PFSK-1 (cell line): ENCODE data around the gene INTS12.

Experiments used
- POLR2AphosphoS5 ChIP-seq: IDR thresholded peaks from 2 replicates; pipeline ENCODE4 v1.6.1; 2012; ENCODE audit warnings: low read depth, mild to moderate bottlenecking, control low read depth, low read length, moderate library complexity
- TAF1 ChIP-seq: IDR thresholded peaks from 2 replicates; pipeline ENCODE4 v1.6.1; 2012; ENCODE audit warnings: low read length, control low read depth, borderline replicate concordance; ENCODE audit not compliant: insufficient read depth
- TF ChIP-seq, protein P1 (sequence below), 2 experiments: IDR thresholded peaks; 2 replicates each; pipeline versions ENCODE4 v1.6.1 to v1.8.0; 2011 to 2012; ENCODE audit warnings: low read depth in 2 of 2, low read length in 2 of 2, control low read depth in 1 of 2, inconsistent platforms in 1 of 2, mild to moderate bottlenecking in 1 of 2, moderate library complexity in 1 of 2; ENCODE audit not compliant: insufficient read depth in 1 of 2

DNA sequence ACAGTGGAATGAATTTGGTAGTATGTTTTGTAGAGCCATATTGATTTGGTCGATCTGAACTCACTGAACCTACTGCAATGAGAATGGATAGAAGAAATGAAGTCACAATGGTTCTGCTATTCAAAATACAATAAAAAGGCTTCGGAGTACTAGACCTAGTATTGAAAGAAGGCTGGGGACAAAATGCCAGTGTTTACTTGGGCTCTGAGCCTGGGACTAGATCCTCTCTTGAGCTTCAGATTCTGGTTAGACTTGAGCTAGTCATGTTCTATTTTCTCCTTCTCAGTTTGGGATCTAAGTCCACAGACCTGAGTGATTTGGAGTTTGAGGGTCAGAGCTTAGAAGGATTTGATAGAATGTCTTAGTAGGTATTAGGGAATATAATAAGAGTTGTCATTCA, 9.9 kb downstream of the INTS12 start:
- TF ChIP-seq POLR2AphosphoS5 (no peak), TAF1 (no peak)
- TF ChIP-seq, protein P1, sequence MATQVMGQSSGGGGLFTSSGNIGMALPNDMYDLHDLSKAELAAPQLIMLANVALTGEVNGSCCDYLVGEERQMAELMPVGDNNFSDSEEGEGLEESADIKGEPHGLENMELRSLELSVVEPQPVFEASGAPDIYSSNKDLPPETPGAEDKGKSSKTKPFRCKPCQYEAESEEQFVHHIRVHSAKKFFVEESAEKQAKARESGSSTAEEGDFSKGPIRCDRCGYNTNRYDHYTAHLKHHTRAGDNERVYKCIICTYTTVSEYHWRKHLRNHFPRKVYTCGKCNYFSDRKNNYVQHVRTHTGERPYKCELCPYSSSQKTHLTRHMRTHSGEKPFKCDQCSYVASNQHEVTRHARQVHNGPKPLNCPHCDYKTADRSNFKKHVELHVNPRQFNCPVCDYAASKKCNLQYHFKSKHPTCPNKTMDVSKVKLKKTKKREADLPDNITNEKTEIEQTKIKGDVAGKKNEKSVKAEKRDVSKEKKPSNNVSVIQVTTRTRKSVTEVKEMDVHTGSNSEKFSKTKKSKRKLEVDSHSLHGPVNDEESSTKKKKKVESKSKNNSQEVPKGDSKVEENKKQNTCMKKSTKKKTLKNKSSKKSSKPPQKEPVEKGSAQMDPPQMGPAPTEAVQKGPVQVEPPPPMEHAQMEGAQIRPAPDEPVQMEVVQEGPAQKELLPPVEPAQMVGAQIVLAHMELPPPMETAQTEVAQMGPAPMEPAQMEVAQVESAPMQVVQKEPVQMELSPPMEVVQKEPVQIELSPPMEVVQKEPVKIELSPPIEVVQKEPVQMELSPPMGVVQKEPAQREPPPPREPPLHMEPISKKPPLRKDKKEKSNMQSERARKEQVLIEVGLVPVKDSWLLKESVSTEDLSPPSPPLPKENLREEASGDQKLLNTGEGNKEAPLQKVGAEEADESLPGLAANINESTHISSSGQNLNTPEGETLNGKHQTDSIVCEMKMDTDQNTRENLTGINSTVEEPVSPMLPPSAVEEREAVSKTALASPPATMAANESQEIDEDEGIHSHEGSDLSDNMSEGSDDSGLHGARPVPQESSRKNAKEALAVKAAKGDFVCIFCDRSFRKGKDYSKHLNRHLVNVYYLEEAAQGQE (IDR thresholded peaks at IDR 0.05; ENCODE audit: insufficient read depth in 1 of 2, low read depth in 2 of 2, low read length in 2 of 2) = no peak
